Stimulated activated CD8-positive, alpha-beta memory T cell treated with anti-CD3 and anti-CD28 coated beads, Interleukin-2, amount 100 ng/mL, for 48 hours (primary cell): ENCODE data around the gene FAM72D.
A peak's percentile ranks its signal among the peaks of the same experiment; 100 is the strongest.
"Not testable (repeated sequence)": the region's sequence is repeated elsewhere in the genome, so short reads cannot be mapped to it uniquely, and the experiment has no call there.

ENCODE experiments used
- DNase-seq, 2 donors: peaks; one replicate each; pipeline ENCODE4 v3.0.0-alpha.2; 2020; ENCODE audit warnings: low read depth in 2 of 2

FAM72D gene

GRCh38 chr1:145146308-145146707 is 50.5 kb downstream of the FAM72D start:
- not testable (repeated sequence) for DNase-seq

GRCh38 chr1:145147172-145147571 is 51.4 kb downstream of the FAM72D start:
- not testable (repeated sequence) for DNase-seq

GRCh38 chr1:145155421-145155820 is 59.6 kb downstream of the FAM72D start:
- not testable (repeated sequence) for DNase-seq

GRCh38 chr1:145155873-145156272 is 60.1 kb downstream of the FAM72D start:
- DNase-seq, result not testable (repeated sequence)

- peak in 1 of 2 donors; percentile 30 for DNase-seq
These were observed 61.3 kb downstream of the FAM72D start for GRCh38 chr1:145156891-145157610.

- not testable (repeated sequence) for DNase-seq
These were observed 61.9 kb downstream of the FAM72D start for GRCh38 chr1:145157715-145158114.

- DNase-seq, result not testable (repeated sequence)
These were observed 65.4 kb downstream of the FAM72D start for GRCh38 chr1:145161046-145161752.
